Measurements from ENCODE around the gene TGM4.

GRCh38 chr3:44848634-44849033, 25.8 kb upstream of the TGM4 start:
- TF ChIP-seq EZH2 (IDR thresholded peaks at IDR 0.05; ENCODE audit: insufficient read depth, low read length) (no peak), CTCF (IDR thresholded peaks at IDR 0.05; ENCODE audit: insufficient read depth, low read depth, low read length) (no peak)

Data from astrocyte (in vitro differentiated cells and primary cell).